Endothelial cell of umbilical vein (primary cell): ENCODE results near the gene NUTM1.
"Not testable (repeated sequence)": the region's sequence is repeated elsewhere in the genome, so short reads cannot be mapped to it uniquely, and the experiment has no call there.

Experiments used
- CTCF ChIP-seq, 2 donors: IDR thresholded peaks; 1 replicate in 1 of 2; 2 replicates in 1 of 2; pipeline ENCODE4 v1.5.1; 2011; ENCODE audit warnings: low read length in 2 of 2, mild to moderate bottlenecking in 2 of 2, moderate library complexity in 2 of 2, control low read depth in 1 of 2, inconsistent platforms in 1 of 2, low read depth in 1 of 2; ENCODE audit not compliant: insufficient read depth in 1 of 2; ENCODE audit errors: extremely low read depth in 1 of 2
- EZH2 ChIP-seq: IDR thresholded peaks from 2 replicates; pipeline ENCODE4 v1.6.1; 2012; ENCODE audit warnings: borderline replicate concordance, low read depth, mild to moderate bottlenecking, moderate library complexity, low read length, inconsistent platforms; ENCODE audit not compliant: severe bottlenecking
- FOS ChIP-seq: IDR thresholded peaks from 2 replicates; pipeline ENCODE4 v1.6.1; 2011; ENCODE audit warnings: mild to moderate bottlenecking, low read length, moderate library complexity, borderline replicate concordance; ENCODE audit not compliant: insufficient read depth
- GATA2 ChIP-seq: IDR thresholded peaks from 2 replicates; pipeline ENCODE4 v1.7.0; 2011; ENCODE audit warnings: low read depth, mild to moderate bottlenecking, moderate library complexity, mixed read lengths, low read length; ENCODE audit not compliant: insufficient read length, insufficient read depth
- JUN ChIP-seq: IDR thresholded peaks from 2 replicates; pipeline ENCODE4 v1.6.1; 2011; ENCODE audit warnings: borderline replicate concordance, low read depth; ENCODE audit not compliant: insufficient read length, insufficient read depth
- MAX ChIP-seq: IDR thresholded peaks from 2 replicates; pipeline ENCODE4 v1.6.1; 2011; ENCODE audit not compliant: insufficient read depth, insufficient read length
- MYC ChIP-seq: IDR thresholded peaks from one replicate; pipeline ENCODE4 v1.6.1; 2011; ENCODE audit warnings: mild to moderate bottlenecking, low read depth, low read length
- POLR2A ChIP-seq: IDR thresholded peaks from 2 replicates; pipeline ENCODE4 v1.6.1; 2012; ENCODE audit warnings: low read depth, mild to moderate bottlenecking, control low read depth, low read length
- POLR2AphosphoS5 ChIP-seq: IDR thresholded peaks from 2 replicates; pipeline ENCODE4 v1.6.1; 2012; ENCODE audit warnings: low read depth, mild to moderate bottlenecking, control low read depth, low read length, moderate library complexity; ENCODE audit not compliant: insufficient read depth

- TF ChIP-seq EZH2; CTCF (IDR thresholded peaks at IDR 0.05; ENCODE audit: extremely low read depth in 1 of 2, insufficient read depth in 1 of 2, low read depth in 1 of 2, low read length in 2 of 2); GATA2; POLR2A; POLR2AphosphoS5; MAX; MYC; FOS; JUN: not testable (repeated sequence)
Observed at GRCh38 chr15:34403899-34404298, 60.8 kb downstream of the NUTM1 start.
